ENCODE results near the gene ENOSF1.

GRCh38 chr18:641224-641623 lies 71.2 kb downstream of the ENOSF1 start:
- no peak for TF ChIP-seq CTCF (IDR thresholded peaks at IDR 0.05)
- TF ChIP-seq POLR2A (IDR thresholded peaks at IDR 0.05), result no peak
